Right ventricle myocardium inferior (tissue), 1 donor: ENCODE data around the gene SEMA3G. TPM values are rescaled to one million over a fixed set of nuclear protein-coding genes. Genes with fewer than 3 reads are reported as not detected.
A peak's percentile ranks its signal among the peaks of the same experiment; 100 is the strongest.

Source experiments
- ATAC-seq: fragments of 200-7000 bp; cut with Tn5 transposase; one replicate; pipeline ENCODE4 v1.9.1; 2020; ENCODE audit warnings: mild to moderate bottlenecking, moderate library complexity
- DNase-seq: peaks from one replicate; pipeline ENCODE4 v3.0.0; 2021; ENCODE audit errors: missing footprints
- intact Hi-C: fragments of 100-400 bp; cut with DNase I; formaldehyde crosslinking; loops from one replicate; pipeline ENCODE4 v1.11.0; 2022
- total RNA-seq: library from RNA; stranded (reverse); fragmentation: NEBNext Ultra II Directional; extraction: Animal tissue kit (Norgen Biotek cat#: 25700); gene quantifications from one replicate; pipeline ENCODE4 v1.2.1, GENCODE V29; 2021
- donor health status: DM: no; HTN: yes; CAD: no; lungs with severe emphysema.

Gene SEMA3G
- total RNA-seq, 1 donor from 2014 or later = 12.3 TPM

DNA sequence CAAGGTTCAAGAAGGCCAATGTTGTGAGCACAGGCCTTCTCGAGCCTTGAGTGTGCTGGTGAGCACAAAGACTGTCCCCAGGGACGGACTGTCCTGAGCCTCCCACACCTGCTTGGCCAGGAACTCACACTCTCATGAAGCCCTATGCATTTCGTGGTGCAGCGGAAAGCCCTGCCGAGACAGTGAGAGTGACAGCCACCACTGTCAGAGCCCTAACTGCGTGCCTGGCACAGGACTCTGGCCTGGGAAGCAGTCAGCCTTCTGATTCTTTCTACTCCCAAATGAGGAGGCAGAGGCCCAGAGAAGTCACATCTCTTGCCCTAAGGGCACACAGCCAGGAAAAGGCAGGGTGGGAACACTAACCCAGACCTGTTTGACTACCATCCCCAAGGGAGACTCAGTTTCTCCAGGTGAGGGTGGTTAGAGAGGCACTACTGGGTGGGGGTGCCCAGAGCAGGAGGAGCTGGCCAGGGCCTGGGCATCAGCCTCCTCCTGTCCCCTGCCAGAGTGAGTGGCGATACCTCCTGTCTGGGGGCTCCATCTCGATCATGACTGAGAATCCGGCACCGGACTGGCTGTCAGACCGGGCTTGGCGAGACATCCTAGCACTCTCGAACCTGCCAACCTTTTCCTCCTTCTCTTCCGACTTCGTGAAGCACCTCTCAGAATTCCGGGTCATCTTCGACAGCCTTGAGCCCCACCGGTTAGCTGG, 50.8 kb downstream of the SEMA3G start:
- peak; percentile 20 for DNase-seq
- intact Hi-C loops = no loop called here
- no peak for ATAC-seq

DNA sequence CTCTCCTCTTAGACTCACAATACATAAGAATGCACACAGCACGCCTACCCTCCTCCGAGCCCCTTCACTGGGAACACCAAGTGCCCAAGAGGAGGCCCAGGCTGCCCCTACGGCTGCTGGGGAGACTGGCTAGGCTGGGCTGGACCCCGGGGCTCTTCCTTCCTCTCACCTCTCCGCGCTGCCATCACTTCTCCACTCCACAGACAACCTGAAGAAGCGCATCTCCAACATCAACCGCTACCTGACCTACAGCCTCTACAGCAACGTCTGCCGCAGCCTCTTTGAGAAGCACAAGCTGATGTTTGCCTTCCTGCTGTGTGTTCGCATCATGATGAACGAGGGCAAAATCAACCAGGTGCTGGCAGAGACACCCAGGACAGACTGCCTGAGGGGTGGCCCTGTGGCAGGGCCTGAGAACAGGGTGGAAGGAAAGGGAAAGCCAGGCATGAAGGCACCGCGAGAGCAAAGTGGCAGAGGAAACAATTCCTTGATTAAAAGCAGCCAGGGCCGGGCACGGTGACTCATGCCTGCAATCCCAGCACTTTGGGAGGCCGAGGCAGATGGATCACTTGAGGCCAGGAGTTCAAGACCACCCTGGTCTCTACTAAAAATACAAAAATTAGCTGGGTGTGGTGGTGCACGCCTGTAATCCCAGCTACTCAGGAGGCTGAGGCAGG, 51.6 kb downstream of the SEMA3G start:
- peak; percentile 53 for DNase-seq
- intact Hi-C loops = no loop called here
- no peak for ATAC-seq

DNA sequence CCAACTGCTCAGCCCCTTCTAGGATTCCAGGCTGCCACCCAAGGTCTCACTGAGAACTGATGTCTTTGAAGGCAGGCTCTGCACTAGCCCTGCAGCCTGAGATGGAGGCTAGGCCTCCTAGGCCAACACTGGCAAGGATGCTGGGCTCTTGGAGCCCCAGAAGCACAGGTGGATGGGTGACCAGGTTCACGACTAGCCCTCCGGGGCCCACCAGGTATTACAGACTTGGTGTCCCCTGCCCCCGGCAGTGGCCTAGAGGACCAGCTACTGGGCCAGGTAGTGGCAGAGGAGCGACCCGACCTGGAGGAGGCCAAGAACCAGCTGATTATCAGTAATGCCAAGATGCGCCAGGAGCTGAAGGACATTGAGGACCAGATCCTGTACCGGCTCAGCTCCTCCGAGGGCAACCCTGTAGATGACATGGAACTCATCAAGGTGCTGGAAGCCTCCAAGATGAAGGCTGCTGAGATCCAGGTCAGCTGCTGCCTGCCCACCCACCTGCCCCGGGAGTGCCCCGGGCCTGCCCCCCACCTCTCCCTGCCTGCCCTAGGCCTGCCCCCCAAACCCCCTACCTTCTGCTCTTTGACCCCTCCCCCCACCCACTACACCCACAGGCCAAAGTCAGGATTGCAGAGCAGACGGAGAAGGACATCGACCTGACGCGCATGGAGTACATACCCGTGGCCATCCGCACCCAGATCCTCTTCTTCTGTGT, 52.5 kb downstream of the SEMA3G start:
- no peak for ATAC-seq
- intact Hi-C loops = no loop called here
- DNase-seq = peak; percentile 40

DNA sequence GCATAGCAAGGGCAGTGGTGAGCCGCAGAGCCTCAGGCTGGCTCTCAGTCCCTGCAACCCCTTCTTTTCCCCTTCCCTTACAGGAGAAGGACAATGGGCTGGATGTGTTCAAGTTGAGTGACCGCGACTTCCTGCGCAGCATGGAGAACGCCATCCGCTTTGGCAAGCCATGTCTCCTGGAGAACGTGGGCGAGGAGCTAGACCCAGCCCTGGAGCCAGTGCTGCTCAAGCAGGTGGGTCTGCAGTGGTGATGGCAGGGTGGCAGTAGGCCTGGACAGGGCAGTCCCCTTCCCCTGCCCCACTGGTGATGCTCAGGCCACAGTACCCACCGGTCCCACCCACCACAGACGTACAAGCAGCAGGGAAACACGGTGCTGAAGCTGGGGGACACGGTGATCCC, 53.8 kb downstream of the SEMA3G start:
- DNase-seq = no peak
- ATAC-seq = no peak
- intact Hi-C loops = no loop called here

DNA sequence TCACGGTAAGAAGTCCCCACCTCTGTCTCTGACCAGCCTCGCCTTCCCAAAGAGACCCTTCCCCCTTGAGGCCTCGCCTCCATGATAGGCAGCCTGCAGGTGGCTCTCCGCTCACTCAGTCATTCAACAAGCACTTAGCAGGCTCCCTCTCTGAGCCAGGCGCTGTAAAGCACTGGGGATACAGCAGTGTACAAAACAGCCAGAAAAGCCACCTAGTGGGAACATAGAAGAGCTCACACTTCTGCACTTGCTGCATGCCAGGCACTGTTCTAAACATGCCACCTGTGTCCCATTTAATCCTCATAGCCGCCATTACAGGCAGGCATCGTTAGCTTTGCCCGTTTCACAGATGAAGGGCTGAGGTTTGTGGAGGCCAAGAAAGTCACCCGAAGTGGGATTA, 56.0 kb downstream of the SEMA3G start:
- intact Hi-C loops = no loop called here
- DNase-seq (peak; percentile 7), ATAC-seq (no peak)

DNA sequence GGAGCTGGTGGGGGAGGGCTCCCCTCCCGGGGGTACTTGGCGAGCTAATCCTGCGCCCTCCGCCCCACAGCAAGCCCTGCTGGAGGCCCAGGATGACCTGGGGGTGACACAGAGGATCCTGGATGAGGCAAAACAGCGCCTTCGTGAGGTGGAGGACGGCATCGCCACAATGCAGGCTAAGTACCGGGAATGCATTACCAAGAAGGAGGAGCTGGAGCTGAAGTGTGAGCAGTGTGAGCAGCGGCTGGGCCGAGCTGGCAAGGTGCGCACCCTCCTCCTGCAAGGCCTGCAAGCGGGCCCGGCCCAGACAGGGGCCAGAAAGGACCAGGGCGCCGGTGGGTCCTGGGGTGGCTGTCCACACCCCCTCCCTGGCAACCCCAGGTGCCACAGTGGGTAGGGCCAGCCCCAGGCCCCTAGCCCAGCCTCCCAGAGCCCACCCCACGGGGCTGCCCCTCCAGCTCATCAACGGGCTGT, 56.5 kb downstream of the SEMA3G start:
- ATAC-seq (no peak), DNase-seq (no peak)
- intact Hi-C loops = no loop called here

DNA sequence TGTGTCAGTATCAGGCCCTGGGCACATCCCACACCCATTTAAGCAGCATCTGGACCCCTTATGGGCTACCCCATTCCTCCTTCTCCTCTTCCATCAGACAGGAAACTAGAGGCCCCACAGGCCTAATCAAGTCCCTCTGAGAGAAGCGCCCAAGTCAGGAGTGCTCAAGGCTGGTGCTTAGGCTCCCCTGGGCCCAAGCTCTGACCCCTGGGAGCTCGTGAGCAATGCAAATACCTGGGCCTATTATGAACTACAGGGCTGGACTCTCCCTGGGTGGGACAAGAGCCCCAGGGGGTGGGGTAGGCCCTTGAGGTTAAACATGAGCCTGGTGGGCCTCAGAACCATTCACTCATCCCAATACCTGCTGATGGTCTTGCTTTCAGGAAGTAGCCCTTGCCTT, 57.4 kb downstream of the SEMA3G start:
- intact Hi-C loops = no loop called here
- DNase-seq (no peak), ATAC-seq (no peak)

DNA sequence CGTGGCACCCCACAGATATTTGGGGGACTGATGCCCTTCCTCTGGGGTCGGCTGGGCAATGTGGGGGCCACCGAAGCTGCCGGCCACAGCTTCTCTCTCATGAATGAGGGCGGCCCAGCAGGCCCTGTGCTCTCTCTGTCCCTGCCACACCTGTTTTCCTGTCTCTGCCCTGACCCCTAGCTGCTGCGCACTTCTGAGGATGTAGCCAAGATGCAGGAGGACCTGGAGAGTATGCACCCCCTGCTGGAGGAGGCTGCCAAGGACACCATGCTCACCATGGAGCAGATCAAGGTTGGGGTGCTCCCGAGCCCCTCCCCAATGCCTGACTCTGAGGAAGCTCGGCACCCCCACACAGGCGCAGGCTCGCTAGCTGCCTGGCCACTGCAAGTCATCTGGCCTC, 59.7 kb downstream of the SEMA3G start:
- DNase-seq (no peak), ATAC-seq (no peak)
- intact Hi-C loops = no loop called here

DNA sequence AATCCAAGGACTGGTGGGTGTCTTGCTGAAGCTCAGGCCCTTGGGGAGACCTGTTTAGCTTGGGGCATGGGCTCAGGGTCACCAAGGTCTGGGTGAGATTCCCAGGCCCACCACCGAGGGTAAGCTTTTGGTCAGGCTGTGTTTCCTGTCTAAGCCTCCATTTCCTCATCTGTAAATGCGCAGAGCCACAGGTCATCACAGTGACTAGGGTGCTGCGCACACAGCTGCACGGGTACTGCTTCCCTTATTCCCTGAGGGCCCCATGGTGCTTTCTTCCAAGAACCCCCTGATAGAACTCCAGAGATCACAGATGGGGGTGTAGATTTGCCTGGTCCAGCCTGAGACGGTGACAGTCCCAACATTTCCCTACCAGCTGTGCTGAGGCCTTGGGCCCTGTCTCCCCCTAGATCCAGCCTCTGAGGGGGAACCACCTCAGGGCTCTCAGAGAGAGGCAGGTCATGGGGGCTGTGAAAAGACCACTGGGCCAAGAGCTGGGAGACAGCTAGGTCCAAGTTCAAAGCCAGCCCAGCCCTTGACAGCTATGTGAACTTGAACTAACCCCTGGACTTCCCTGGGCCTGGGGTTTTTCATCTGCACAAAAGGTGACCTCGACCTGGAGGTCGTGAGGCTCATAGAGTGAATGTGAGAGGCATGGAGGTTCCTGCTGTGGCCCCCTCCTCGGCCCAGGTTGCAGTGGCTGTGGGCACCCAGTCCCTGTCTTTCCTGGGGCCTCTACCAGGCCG, 60.7 kb downstream of the SEMA3G start:
- ATAC-seq (no peak), DNase-seq (no peak)
- intact Hi-C loops = no loop called here

DNA sequence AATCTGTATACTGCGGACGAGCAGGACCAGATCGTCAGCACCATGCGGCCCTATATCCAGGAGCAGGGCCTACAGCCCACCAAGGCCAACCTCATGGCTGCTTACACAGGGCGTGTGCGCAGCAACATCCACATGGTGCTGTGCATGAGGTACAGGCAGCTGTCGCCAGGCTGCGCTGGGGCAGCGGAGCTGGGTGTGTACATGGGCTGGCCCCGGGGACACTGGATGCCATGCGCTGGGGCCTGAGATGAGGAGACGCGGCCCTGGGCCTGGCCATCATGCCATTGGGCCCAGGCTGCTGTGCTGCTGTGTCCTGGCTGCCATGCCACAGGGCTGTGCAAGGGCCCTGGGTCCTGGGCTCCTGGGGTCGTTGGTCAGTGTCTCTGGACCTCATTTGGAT, 61.5 kb downstream of the SEMA3G start:
- DNase-seq (no peak), ATAC-seq (no peak)
- intact Hi-C loops = no loop called here

Other genes starting within 250 kb of the SEMA3G start
- 186 TPM for gene ALAS1, start 246.9 kb downstream of the SEMA3G start, total RNA-seq
- gene TLR9, start 219.5 kb downstream of the SEMA3G start, total RNA-seq = 0.38 TPM
- 120 TPM for gene TWF2, start 205.9 kb downstream of the SEMA3G start, total RNA-seq
- gene PPM1M, start 199.3 kb downstream of the SEMA3G start, total RNA-seq = 8.7 TPM
- gene WDR82, start 166.5 kb downstream of the SEMA3G start, total RNA-seq = 62.3 TPM
- 5.2 TPM for gene GLYCTK, start 157.3 kb downstream of the SEMA3G start, total RNA-seq
- gene DNAH1, start 128.8 kb downstream of the SEMA3G start, total RNA-seq = 2.2 TPM
- 53.3 TPM for gene BAP1, start 35.1 kb downstream of the SEMA3G start, total RNA-seq
- 13.7 TPM for gene PHF7, start 34.4 kb downstream of the SEMA3G start, total RNA-seq
- 9,051 TPM for gene TNNC1, start 8.9 kb upstream of the SEMA3G start, total RNA-seq
- 45.6 TPM for gene NISCH, start 10.5 kb upstream of the SEMA3G start, total RNA-seq
- gene STAB1, start 50.2 kb upstream of the SEMA3G start, total RNA-seq = 88.1 TPM
- 105 TPM for gene NT5DC2, start 88.8 kb upstream of the SEMA3G start, total RNA-seq
- gene UQCC5, start 91.5 kb upstream of the SEMA3G start, total RNA-seq = 71.1 TPM
- gene PBRM1, start 240.8 kb upstream of the SEMA3G start, total RNA-seq = 45.3 TPM
- gene GNL3, start 240.9 kb upstream of the SEMA3G start, total RNA-seq = 28.8 TPM